GM21447 (cell line): Measurements from ENCODE around the gene ZBTB7B.
A peak's percentile ranks its signal among the peaks of the same experiment; 100 is the strongest.
"Not testable (repeated sequence)": the region's sequence is repeated elsewhere in the genome, so short reads cannot be mapped to it uniquely, and the experiment has no call there.

Experiments
- ATAC-seq: cut with Tn5 transposase; IDR thresholded peaks from one replicate; pipeline ENCODE4 v1.9.1; 2021; ENCODE audit not compliant: unreplicated experiment

ZBTB7B gene

GRCh38 chr1:154968731-154969130 is 33.9 kb upstream of the ZBTB7B start:
- no peak for ATAC-seq

GRCh38 chr1:154969246-154969645 is 33.4 kb upstream of the ZBTB7B start:
- no peak for ATAC-seq

- ATAC-seq: no peak
Measured at GRCh38 chr1:154969860-154970452, 32.6 kb upstream of the ZBTB7B start.

- ATAC-seq: no peak
Measured at GRCh38 chr1:154970631-154971340, 31.8 kb upstream of the ZBTB7B start, which contains the start of gene SHC1. Gene SHC1 (minus strand): TSS chr1:154970747. CDS start chr1:154970526, 221 bp downstream.

GRCh38 chr1:154971341-154971998 is 31.1 kb upstream of the ZBTB7B start:
- no peak for ATAC-seq

GRCh38 chr1:154972213-154972516 is 30.4 kb upstream of the ZBTB7B start:
- ATAC-seq: no peak

- ATAC-seq: no peak
Measured at GRCh38 chr1:154972517-154973343, 29.9 kb upstream of the ZBTB7B start.

- no peak for ATAC-seq
Measured at GRCh38 chr1:154973344-154974101, 29.1 kb upstream of the ZBTB7B start.

- ATAC-seq: peak; percentile 70
Measured at GRCh38 chr1:154974102-154974807, 28.3 kb upstream of the ZBTB7B start, which contains the start of gene CKS1B. Gene CKS1B (plus strand): TSS chr1:154974681. CDS start chr1:154974746, 65 bp downstream.

- peak; percentile 47 for ATAC-seq
Measured at GRCh38 chr1:154974808-154975408, 27.7 kb upstream of the ZBTB7B start.

GRCh38 chr1:154975409-154976059 is 27.1 kb upstream of the ZBTB7B start:
- no peak for ATAC-seq

GRCh38 chr1:154977762-154978161 is 24.8 kb upstream of the ZBTB7B start:
- ATAC-seq: not testable (repeated sequence)

GRCh38 chr1:154978360-154978759 is 24.2 kb upstream of the ZBTB7B start:
- ATAC-seq: no peak

- no peak for ATAC-seq
Measured at GRCh38 chr1:154982341-154982740, 20.3 kb upstream of the ZBTB7B start.

- ATAC-seq: peak; percentile 97
Measured at GRCh38 chr1:154982897-154983648, 19.5 kb upstream of the ZBTB7B start, which contains the start of gene FLAD1. Gene FLAD1 (plus strand): TSS chr1:154983344. CDS start chr1:154983695, 351 bp downstream.

GRCh38 chr1:154983776-154984466 is 18.7 kb upstream of the ZBTB7B start:
- no peak for ATAC-seq

- not testable (repeated sequence) for ATAC-seq
Measured at GRCh38 chr1:154986736-154987135, 15.9 kb upstream of the ZBTB7B start.

GRCh38 chr1:154987326-154987725 is 15.3 kb upstream of the ZBTB7B start:
- ATAC-seq: no peak
